Colon (tissue), 2 donors: ENCODE data around the gene PPP1R12B.
"Not testable (repeated sequence)": the region's sequence is repeated elsewhere in the genome, so short reads cannot be mapped to it uniquely, and the experiment has no call there.

Experiments
- FAIRE-seq: peaks from 2 replicates; lab custom pipeline; 2012; peaks lifted over from hg19 to GRCh38; lab: Jason Lieb, UNC
- donor health status: control.
- donor health status: control.

The PPP1R12B gene

DNA sequence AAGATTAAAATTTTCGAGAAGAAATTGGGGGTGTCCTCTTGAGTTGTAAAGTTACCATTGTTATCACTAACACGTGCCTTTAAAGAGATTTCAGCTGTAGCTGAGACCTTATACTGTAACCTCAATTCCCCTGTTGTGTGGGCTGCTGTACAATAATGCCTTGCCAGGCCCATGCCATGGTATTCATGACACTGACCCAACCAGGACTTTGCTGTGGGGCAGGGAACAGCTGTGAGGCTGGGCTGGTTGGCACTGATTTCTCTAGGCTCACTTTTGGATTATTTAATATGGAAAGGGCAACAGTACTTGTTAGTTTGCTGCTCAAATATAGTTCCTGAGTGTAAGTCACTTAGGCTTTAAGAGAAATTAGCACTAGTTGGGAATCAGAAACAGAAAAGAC lies 54.9 kb downstream of the PPP1R12B start:
- FAIRE-seq, result not testable (repeated sequence)

GRCh38 chr1:202405928-202406327 lies 57.4 kb downstream of the PPP1R12B start:
- FAIRE-seq, result no peak

DNA sequence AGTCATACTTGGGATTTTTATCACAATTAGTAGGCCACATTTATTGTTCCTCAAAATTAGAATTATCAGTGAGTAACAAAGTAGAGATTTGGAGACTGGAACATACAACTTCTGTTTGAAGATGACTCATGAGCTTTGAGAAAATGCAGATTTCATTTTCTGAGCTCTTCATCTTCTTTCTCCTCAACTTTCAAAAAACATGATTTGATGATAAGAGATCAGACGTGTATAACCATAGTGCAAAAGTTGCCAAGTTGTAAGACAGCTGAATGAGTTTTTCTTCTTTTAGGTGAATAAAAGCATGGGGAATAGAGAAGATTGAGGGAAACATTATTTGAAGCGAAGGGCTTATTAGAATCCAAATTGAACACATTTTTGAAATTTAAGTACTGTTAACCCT lies 58.4 kb downstream of the PPP1R12B start:
- not testable (repeated sequence) for FAIRE-seq

DNA sequence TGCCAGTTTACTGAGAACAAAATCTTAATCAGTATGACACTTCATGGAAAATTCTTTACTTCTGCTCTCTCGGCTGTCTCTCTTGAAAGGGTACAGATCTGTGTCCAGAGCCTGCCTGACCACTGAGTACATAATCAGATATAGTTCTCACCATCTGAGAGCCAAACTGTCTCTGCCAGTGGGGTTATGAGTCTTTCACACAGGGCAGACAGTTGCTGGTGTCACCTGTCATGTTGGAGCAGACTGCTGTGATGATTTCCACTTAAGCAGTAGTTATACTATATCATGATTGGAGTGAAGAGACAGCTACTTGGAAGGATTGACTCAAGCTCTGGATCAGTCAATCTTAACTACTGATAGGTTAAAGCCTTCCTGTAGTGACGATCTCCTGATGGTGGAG lies 58.9 kb downstream of the PPP1R12B start:
- FAIRE-seq, result not testable (repeated sequence)

DNA sequence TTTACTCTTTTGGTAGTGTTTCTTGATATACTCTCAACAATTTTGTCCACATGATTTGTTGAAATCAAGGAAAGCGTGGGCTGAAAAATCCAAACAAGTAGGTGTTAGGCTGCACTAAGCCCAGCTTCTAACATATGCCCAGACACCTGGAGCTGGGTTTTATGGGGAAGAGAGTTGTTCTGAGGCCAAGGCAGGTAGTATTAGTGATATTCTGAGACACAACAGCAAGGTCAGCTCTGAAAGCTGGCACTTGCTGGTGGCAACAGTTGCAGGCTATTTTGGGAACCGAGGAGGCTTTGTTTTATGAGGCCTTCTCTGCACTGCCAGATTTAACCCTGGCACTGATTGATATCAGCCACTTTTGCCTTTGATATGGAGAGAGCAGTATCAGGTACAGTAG lies 61.8 kb downstream of the PPP1R12B start:
- not testable (repeated sequence) for FAIRE-seq

DNA sequence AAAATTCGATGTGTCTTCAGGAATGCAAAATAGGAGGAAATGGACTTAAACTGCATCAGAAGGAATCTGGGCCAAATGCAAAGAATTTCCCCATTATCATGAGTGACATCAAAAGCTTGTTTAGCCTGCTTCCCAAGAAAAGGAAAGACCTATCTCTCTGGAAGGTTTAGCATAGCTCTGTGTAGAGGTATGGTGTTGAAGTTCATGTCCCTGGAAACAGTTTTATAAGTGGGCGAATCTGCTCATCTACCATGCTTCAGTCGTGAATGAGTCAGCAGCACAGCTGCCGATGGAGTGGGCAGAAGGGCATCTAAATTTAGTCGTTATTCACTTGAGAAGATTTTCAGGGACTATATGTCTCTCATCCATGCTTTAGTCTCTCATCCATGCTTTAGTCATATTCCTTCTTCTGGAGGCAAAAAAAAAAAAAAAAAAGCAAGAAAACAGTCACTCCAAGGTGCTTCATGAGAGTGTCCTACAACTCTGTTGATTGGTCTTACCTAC lies 62.4 kb downstream of the PPP1R12B start:
- not testable (repeated sequence) for FAIRE-seq

- no peak for FAIRE-seq
Measured at GRCh38 chr1:202411422-202411821, 62.9 kb downstream of the PPP1R12B start.

DNA sequence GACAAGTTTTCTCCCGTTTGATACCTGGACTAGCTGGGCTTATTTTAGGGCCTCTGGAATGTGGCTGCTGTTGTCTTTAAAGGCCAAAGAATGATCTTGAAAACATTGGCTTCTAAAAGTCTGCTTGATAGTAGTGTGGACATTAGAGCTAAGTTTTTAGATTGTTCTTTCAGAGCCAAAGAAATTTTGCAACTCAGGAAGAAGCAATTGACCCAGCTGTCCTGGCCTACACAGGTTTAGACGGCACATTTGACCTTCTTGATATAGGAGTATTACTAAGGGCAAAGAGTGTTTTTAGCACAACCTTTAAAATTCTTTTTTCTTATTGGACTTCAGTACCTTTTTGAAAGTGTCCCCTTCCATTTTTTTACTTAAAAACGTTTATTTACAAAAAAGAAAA lies 63.9 kb downstream of the PPP1R12B start:
- not testable (repeated sequence) for FAIRE-seq

DNA sequence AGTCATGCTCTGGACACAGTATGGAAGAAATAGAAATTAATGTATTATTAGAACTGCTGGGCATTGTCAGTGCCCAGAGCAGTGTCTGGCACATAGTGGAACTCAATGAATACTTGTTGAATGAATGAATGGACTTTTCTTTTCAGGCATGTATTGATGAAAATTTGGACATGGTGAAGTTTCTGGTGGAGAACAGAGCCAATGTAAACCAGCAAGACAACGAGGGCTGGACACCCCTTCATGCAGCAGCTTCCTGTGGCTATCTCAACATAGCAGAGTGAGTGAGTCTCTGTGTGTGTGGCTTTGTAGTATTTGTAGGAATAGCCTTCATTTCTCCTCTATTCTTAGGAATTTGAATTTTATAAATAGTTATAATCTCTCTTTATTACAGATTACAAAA lies 68.1 kb downstream of the PPP1R12B start:
- no peak for FAIRE-seq

DNA sequence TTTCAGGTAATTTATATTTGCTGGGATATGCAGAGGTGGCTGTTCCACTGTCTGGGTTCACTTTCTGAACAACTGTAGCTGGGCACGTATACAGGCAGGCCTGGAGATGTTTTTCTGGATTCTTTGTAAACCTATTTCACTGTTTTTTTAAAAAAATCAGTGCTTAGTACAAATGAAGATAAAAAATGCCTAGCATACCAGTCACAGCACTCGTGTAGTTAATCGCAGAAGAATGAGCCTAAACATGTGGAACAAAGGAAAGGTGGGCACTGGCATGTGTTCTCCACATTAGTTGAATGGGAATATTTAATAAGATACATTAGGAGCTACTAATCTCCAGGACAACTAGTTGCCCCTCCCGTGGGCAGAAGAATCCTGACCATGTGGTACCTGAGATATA lies 68.6 kb downstream of the PPP1R12B start:
- not testable (repeated sequence) for FAIRE-seq

GRCh38 chr1:202417762-202418201 lies 69.3 kb downstream of the PPP1R12B start:
- not testable (repeated sequence) for FAIRE-seq

DNA sequence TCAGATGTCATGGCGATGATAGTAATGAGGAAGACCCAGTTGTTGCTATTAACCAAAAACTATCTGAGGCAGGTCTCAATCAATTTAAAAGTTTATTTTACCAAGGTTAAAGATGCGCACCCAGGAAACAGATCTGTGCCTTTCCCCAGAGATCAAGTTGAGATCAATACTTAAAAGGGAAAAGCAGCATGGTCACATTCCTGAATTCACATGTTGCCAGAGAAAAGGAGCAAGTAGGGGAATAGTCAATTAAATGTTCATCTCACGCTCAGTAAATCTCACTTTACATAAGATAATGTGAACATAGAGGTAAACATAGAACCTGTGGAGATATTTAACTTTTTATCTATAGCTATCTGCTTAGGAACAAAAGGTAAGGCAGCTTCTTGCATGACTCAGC lies 71.2 kb downstream of the PPP1R12B start:
- FAIRE-seq, result not testable (repeated sequence)

DNA sequence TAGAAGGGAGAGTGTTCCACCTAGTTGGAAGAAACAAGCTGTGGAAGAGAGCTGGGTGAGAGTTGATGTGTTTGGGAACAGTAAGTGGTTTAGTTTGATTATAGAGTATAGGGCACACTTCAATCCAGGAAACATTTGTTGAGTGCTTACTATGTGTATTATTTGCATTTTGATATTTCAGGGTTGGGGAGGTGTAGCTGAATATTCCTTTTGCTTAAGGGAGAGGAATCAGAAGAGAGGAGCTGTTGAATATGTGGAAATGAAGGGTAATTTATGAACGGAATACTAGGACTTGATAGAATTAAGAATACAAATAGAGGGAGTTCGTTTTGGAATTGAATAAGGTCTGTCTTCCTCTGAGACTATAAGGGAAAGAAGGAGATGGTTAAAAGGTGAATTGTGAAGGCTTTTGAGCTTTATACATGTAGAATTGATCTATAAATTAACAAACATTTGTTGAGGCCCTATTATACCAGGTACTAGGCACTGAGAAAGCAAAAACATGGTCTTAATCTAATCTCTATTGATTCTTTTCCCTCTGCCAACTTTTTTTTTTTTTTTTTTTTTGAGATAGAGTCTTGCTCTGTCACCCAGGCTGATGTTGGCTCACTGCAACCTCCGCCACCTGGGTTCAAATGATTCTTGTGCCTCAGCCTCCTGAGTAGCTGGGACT lies 72.1 kb downstream of the PPP1R12B start:
- FAIRE-seq, result not testable (repeated sequence)

GRCh38 chr1:202422709-202423108 lies 74.2 kb downstream of the PPP1R12B start:
- not testable (repeated sequence) for FAIRE-seq

GRCh38 chr1:202424260-202424659 lies 75.8 kb downstream of the PPP1R12B start:
- not testable (repeated sequence) for FAIRE-seq

DNA sequence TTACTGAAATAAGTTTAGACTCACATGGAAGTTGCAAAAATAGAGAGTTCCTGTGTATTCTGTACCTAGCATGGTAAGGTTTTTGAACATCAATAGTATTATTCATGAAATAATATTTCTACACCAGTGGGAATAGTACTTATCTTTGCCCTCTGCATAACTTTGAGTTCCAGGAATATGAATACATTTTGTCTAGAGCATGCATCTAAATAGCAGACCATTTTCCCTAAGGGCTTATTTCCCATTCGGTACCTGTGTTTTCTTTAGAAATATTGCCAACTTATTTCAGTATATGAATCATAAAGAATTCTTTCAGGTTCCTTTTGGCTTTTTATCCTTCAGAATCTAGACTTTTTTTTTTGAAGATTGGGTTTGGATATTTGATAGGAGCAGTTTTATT lies 81.6 kb downstream of the PPP1R12B start:
- FAIRE-seq, result not testable (repeated sequence)

DNA sequence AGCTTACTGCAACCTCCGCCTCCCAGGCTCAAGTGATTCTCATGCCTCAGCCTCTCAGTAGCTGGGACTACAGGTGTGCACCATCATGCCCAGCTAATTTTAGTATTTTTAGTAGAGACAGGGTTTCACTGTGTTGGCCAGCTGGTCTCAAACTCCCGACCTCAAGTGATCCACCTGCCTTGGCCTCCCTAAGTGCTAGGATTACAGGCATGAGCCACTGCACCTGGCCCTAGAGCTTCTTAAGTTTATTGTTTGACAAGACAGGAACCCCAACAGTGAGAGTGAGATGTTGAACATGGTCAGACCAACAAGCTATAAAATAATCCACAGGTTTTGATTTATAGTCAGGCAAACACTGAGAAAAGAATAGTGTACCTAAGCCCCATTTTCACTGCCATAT lies 83.8 kb downstream of the PPP1R12B start:
- FAIRE-seq, result not testable (repeated sequence)

- no peak for FAIRE-seq
Measured at GRCh38 chr1:202433155-202434043, 84.9 kb downstream of the PPP1R12B start.

GRCh38 chr1:202434059-202434458 lies 85.6 kb downstream of the PPP1R12B start:
- no peak for FAIRE-seq

- FAIRE-seq, result no peak
Measured at GRCh38 chr1:202438393-202439174, 90.1 kb downstream of the PPP1R12B start.

DNA sequence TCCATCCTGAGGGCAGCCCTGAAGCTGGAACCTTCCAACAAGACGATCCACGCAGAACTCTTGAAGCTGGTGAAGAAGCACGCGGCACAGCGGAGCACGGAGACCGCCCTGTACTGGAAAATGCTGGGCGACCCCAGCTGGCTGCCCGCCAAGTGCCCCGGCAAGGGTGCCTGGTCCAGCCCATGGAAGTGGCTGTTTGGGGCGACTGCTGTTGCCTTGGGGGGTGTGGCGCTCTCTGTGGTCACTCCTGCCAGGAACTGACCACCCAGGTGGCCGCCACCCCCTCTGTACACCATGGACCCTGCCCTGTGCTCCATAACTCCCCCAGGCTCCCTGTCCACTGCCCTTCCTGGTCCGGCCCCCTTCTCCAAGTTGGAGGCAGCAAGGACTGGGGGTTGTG lies 90.8 kb downstream of the PPP1R12B start:
- FAIRE-seq, result no peak

DNA sequence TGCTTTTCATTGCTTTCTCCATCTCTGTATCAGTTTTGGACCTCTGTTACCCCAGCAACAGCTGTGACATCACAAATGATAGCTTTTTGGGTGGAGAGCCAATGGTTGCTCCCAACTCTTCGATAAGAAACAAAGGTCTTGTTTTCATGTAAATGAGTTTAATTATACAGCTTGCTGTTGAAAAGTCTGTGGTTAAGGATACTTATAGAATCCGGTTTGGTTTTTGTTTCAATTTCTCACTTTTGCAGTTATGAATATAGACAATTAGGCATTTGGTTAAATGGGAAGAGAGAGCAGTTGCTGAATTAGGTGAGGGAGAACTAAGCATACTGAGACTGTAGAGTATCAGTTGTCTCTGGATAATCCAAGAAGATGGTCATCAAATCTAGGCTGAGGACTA lies 99.6 kb downstream of the PPP1R12B start:
- not testable (repeated sequence) for FAIRE-seq
